Activated CD4-positive, alpha-beta T cell treated with anti-CD3 and anti-CD28 coated beads for 36 hours (primary cell): ENCODE results near the gene KCNS1. TPM values are rescaled to one million over a fixed set of nuclear protein-coding genes. Genes with fewer than 3 reads are reported as not detected.
A peak's percentile ranks its signal among the peaks of the same experiment; 100 is the strongest.
"Not testable (repeated sequence)": the region's sequence is repeated elsewhere in the genome, so short reads cannot be mapped to it uniquely, and the experiment has no call there.

Source experiments
- ATAC-seq: fragments of 200-7000 bp; cut with Tn5 transposase; one replicate; pipeline ENCODE4 v1.10.0; 2021; ENCODE audit warnings: mild to moderate bottlenecking, moderate library complexity
- CTCF ChIA-PET: fragments of 350-600 bp; sonication (Branson Sonifier 250); formaldehyde crosslinking; loops from one replicate; lab custom pipeline; 2021; ENCODE audit warnings: antibody characterized with exemption; lab: Charles Lee
- POLR2A ChIA-PET: fragments of 350-600 bp; sonication (Branson Sonifier 250); formaldehyde crosslinking; loops from one replicate; lab custom pipeline; 2021; ENCODE audit warnings: antibody characterized with exemption, inconsistent platforms; lab: Charles Lee
- DNase-seq: peaks from one replicate; pipeline ENCODE4 v3.0.0-alpha.2; 2020
- H3K27ac Mint-ChIP-seq: one replicate; pipeline ENCODE4 v1.8.0; 2021; ENCODE audit warnings: mixed read lengths
- H3K27me3 Mint-ChIP-seq: one replicate; pipeline ENCODE4 v1.8.0; 2021; ENCODE audit warnings: mixed read lengths
- H3K36me3 Mint-ChIP-seq: one replicate; pipeline ENCODE4 v1.8.0; 2021; ENCODE audit warnings: low read depth, mixed read lengths
- H3K4me1 Mint-ChIP-seq: one replicate; pipeline ENCODE4 v1.8.0; 2021; ENCODE audit warnings: mixed read lengths
- H3K4me3 Mint-ChIP-seq: one replicate; pipeline ENCODE4 v1.8.0; 2021; ENCODE audit warnings: mild to moderate bottlenecking, moderate library complexity, mixed read lengths
- H3K9me3 Mint-ChIP-seq: one replicate; pipeline ENCODE4 v1.8.0; 2021; ENCODE audit warnings: low read depth, mixed read lengths
- intact Hi-C, 2 experiments: fragments of 100-400 bp; cut with DNase I in 1 of 2; cut with micrococcal nuclease in 1 of 2; formaldehyde crosslinking; loops; one replicate each; pipeline versions ENCODE4 v1.14.2 to v1.15.1; 2022 to 2024; cut with DNase I, micrococcal nuclease
- total RNA-seq, 2 experiments: library from RNA; stranded (reverse); gene quantifications; one replicate each; pipeline ENCODE4 v1.2.3, GENCODE V29; 2021

Gene KCNS1
- total RNA-seq, 2 experiments from 2014 or later = 0.66 to 0.79 TPM

DNA sequence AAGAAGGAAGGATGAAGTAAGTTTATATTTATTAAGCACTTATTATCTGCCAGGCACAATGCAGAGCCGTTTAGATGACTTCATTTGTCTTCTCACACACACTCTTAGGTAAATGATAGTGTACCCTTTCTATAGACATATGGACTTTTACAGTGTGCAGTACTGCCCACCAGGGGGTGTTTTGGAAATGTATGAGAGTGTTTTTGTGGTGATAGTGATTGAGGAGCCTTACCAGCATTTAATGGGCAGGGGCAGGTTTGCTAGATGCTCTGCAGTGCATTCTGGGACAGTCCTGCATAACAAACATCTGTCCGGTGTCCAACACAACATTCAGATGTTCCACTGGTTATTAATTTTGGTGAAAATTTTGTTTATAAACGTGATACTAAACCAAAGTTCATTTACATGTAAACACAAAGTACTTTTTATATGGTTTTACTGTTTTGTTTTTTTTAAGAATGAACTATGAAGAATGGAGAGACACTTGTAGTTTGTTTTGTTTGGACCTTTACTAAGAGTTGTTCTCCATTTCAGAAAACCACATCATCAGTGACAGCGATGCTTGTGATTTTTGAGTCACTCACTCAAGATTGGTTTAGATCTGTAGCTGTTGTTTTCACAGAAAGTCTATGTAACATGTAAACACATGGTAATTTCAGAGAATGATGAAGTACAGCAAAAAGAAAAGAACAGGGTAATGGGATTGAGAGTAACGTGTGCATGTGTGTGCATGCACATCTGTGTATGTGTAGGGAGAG is 19.9 kb downstream of the KCNS1 start:
- ATAC-seq (peak; percentile 33), DNase-seq (no peak)
- intact Hi-C loops = no loop called here
- H3K36me3 Mint-ChIP-seq = peaks cover 80% of the 10 kb centered on the region
- no peak overlapping the region for H3K27ac Mint-ChIP-seq
- no peaks in the 10 kb centered on the region for H3K4me1 Mint-ChIP-seq
- ChIA-PET CTCF (interaction anchor here (0.7 kb wide), 1 partner anchor 14 kb away, joined by 3 read pairs; no protein-coding TSS in a partner anchor), POLR2A (no interaction called here)
- no peaks in the 10 kb centered on the region for H3K27me3 Mint-ChIP-seq
- H3K9me3 Mint-ChIP-seq = peaks cover 8% of the 10 kb centered on the region
- H3K4me3 Mint-ChIP-seq = no peak overlapping the region

DNA sequence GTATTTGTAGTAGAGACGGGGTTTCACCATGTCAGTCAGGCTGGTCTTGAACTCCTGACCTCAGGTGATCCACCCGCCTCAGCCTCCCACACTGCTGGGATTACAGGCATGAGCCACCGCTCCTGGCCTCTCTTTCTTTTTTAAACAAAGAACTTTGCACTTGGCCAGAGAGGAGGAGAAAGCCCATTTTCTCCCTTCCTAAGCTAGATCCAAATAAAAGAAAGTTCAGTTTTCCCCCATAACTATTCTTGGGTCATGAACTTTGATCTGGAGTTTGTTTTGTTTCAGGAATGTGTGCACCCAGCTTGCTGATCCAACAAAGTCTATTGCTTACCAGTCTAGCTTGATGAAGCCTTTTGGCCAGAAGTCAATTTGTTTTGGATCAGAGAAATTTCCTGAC is 23.4 kb downstream of the KCNS1 start:
- peaks cover 8% of the 10 kb centered on the region for H3K4me1 Mint-ChIP-seq
- H3K36me3 Mint-ChIP-seq = peaks cover 64% of the 10 kb centered on the region
- intact Hi-C loops = no loop called here
- no peaks in the 10 kb centered on the region for H3K27me3 Mint-ChIP-seq
- no peak overlapping the region for H3K27ac Mint-ChIP-seq
- POLR2A ChIA-PET = no interaction called here
- CTCF ChIA-PET = interaction anchor here (0.6 to 4.3 kb wide), 5 partner anchors 17 to 1228 kb away, joined by 3 to 29 read pairs (median 3); no protein-coding TSS in a partner anchor
- no peak for DNase-seq
- no peak for ATAC-seq
- H3K4me3 Mint-ChIP-seq = no peak overlapping the region
- peaks cover 8% of the 10 kb centered on the region for H3K9me3 Mint-ChIP-seq

DNA sequence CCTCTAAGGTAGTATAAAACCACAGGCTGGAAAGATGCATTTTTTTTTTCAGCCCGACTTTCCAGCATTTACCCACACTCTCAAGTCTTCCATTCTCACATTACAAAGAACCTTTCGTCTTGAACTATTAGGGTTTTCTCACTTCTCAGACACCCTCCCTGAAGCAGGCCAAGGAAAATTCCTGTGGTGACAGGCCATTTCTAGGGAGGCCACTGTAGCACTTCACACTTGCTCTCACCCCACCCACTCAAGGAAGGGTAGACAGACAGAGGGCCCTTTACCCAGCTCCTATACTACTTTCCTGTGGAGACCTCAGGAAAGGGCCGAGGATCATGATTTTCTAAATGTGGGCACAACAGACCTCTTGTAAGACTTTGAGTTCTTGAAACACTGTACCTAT is 27.7 kb downstream of the KCNS1 start:
- Mint-ChIP-seq H3K4me3 (no peak overlapping the region), H3K27me3 (no peaks in the 10 kb centered on the region), H3K36me3 (peaks cover 49% of the 10 kb centered on the region), H3K9me3 (no peaks in the 10 kb centered on the region), H3K4me1 (peaks cover 34% of the 10 kb centered on the region), H3K27ac (peak overlapping the region; percentile 34)
- ChIA-PET POLR2A (no interaction called here), CTCF (interaction anchor here (1.4 to 3.1 kb wide), 3 partner anchors 22 to 38 kb away, joined by 5 to 27 read pairs (median 18); no protein-coding TSS in a partner anchor)
- DNase-seq (no peak), ATAC-seq (no peak)
- intact Hi-C loops = no loop called here

DNA sequence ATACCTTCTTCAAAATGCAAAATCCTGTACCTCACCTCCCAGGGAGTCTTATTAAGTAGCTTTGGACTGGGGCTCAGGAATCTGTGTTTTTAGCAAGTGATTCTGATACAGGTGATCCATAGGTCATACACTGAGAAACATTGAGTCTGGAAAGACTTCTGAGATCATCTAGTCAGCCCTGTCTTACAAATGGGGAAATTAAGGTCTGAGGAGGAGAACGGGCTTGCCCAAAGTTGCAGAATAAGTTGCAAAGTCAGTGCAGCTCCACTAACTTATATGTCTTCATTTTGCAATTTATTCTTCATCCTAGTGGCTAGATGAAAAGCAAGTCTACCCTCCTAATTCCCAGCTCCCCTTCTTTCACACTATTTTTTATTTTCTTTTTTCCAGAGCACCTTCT is 28.9 kb downstream of the KCNS1 start:
- POLR2A ChIA-PET = interaction anchor here (0.6 kb wide), 1 partner anchor 24 kb away, joined by 3 read pairs; no protein-coding TSS in a partner anchor
- peaks cover 40% of the 10 kb centered on the region for H3K4me1 Mint-ChIP-seq
- no peak for DNase-seq

DNA sequence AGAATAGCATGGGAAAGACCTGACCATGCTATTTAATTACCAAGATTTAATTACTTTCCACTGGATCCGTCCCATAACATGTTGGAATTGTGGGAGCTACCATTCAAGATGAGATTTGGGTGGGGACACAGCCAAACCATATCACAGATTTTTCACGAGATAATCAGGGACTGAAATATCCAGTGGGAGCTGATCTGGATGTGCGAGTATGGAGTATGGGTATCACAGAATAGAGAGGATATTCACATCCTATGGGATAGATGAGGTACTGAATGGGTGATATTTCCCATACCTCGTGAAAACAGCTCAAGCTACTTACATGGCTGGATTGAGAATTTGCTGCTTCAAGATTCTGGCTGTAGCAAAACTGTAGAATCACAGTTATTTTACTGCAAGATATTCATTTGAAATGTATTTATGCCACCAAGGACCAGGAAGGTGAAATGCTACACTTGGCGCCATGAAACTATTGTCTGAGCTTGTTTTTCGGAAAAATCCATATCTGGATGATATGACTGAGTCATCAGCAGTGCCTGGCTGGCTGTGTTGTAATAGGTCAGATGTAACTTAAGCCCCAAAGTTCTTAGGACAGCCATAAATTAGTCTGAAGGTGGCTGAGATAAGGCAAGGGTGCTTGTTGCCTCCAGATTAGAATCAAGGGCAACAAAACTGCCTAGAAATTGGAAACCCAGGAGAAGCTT is 29.8 kb downstream of the KCNS1 start:
- intact Hi-C loops = no loop called here
- POLR2A ChIA-PET = no interaction called here
- H3K27ac Mint-ChIP-seq = peak overlapping the region; percentile 66

More for the DNA sequence above, 28.9 kb downstream of the KCNS1 start:
- Mint-ChIP-seq H3K27ac (peak overlapping the region; percentile 15), H3K36me3 (peaks cover 50% of the 10 kb centered on the region), H3K9me3 (no peaks in the 10 kb centered on the region), H3K27me3 (no peaks in the 10 kb centered on the region), H3K4me3 (no peak overlapping the region)
- CTCF ChIA-PET = interaction anchor here (0.7 to 3.1 kb wide), 9 partner anchors 11 to 180 kb away, joined by 3 to 27 read pairs (median 5); no protein-coding TSS in a partner anchor
- intact Hi-C loops = no loop called here
- ATAC-seq = no peak

DNA sequence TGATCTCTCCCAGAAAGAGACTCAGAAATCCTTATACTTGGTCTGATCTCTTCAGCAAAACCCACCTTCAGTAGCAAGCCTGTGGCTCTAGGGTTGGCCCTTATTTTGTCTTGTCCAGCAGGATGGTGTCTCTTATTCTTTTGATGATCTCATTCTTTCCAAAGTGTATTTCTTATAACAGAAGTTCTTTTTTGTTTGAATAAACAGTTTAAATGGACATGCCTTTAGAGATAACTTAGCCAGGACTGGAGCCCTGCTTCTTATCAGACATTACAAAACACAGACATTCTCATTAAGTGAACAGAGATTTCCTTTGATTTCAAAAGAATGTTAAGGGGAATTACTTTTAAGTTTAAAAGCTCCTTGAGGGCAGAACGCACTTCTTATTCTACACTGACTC is 31.7 kb downstream of the KCNS1 start:
- Mint-ChIP-seq H3K27me3 (no peaks in the 10 kb centered on the region), H3K36me3 (peaks cover 54% of the 10 kb centered on the region), H3K27ac (peak overlapping the region; percentile 71), H3K9me3 (no peaks in the 10 kb centered on the region), H3K4me1 (peaks cover 63% of the 10 kb centered on the region), H3K4me3 (no peak overlapping the region)
- ATAC-seq = no peak
- no peak for DNase-seq
- intact Hi-C loops = no loop called here
- ChIA-PET POLR2A (no interaction called here), CTCF (interaction anchor here (1.0 to 1.1 kb wide), 2 partner anchors 25 to 26 kb away, joined by 4 to 5 read pairs; no protein-coding TSS in a partner anchor)

More for the DNA sequence above, 29.8 kb downstream of the KCNS1 start:
- no peak overlapping the region for H3K4me3 Mint-ChIP-seq
- H3K36me3 Mint-ChIP-seq = peaks cover 50% of the 10 kb centered on the region
- H3K9me3 Mint-ChIP-seq = no peaks in the 10 kb centered on the region
- ATAC-seq (no peak), DNase-seq (no peak)
- H3K4me1 Mint-ChIP-seq = peaks cover 48% of the 10 kb centered on the region
- H3K27me3 Mint-ChIP-seq = no peaks in the 10 kb centered on the region
- CTCF ChIA-PET = interaction anchor here (0.9 to 3.1 kb wide), 10 partner anchors 20 to 60 kb away, joined by 3 to 27 read pairs (median 4); no protein-coding TSS in a partner anchor

DNA sequence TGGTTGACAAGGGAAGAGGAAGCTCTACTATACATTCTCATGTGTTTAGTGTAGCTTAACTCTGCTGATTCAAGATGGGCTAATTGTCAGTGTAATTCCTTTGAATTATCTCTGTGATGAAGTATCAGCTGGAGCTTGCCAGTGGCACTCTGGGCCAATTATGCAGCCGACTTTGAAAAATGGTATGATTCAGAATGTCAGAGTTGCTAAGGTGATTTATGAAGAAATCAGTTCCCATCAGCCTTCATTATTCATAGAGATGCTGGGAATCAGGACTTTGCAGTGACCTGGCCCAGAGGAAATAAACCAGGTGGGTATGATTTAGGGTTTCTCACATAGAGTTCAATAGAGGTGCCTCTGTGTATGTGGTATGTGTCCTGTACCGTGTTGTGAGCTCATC is 33.4 kb downstream of the KCNS1 start:
- intact Hi-C loops = no loop called here
- Mint-ChIP-seq H3K27ac (no peak overlapping the region), H3K4me3 (no peak overlapping the region), H3K9me3 (no peaks in the 10 kb centered on the region), H3K4me1 (peaks cover 67% of the 10 kb centered on the region), H3K36me3 (peaks cover 53% of the 10 kb centered on the region), H3K27me3 (no peaks in the 10 kb centered on the region)
- ATAC-seq (no peak), DNase-seq (no peak)
- CTCF ChIA-PET = interaction anchor here (1.1 to 2.1 kb wide), 4 partner anchors 15 to 29 kb away, joined by 4 to 10 read pairs (median 4); no protein-coding TSS in a partner anchor
- POLR2A ChIA-PET = interaction anchor here (0.5 to 0.8 kb wide), 2 partner anchors 22 to 28 kb away, joined by 4 to 5 read pairs; no protein-coding TSS in a partner anchor

DNA sequence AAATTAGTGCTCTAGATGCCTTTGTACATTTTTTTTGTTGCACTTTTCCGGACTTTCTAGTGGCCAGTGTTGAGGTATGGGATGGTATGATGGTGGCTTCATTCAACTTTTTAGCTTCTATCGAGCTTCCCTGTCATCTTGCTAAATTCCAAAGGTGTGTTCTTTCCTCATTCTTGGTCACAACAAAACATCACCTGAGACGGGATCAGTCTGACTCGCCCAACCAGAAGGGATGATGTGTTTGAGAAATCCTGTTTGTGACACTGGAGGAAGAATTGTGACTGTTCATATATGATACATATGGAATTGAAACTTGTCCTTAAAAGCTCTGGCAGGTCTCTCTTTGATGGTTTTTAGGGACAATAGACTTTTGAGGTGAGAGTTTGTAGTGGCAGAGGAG is 33.8 kb downstream of the KCNS1 start:
- peaks cover 70% of the 10 kb centered on the region for H3K4me1 Mint-ChIP-seq
- ChIA-PET CTCF (interaction anchor here (1.1 to 2.1 kb wide), 4 partner anchors 15 to 29 kb away, joined by 4 to 10 read pairs (median 4); no protein-coding TSS in a partner anchor), POLR2A (interaction anchor here (0.8 kb wide), 1 partner anchor 28 kb away, joined by 5 read pairs; no protein-coding TSS in a partner anchor)
- peak overlapping the region; percentile 12 for H3K27ac Mint-ChIP-seq
- no peak overlapping the region for H3K4me3 Mint-ChIP-seq
- H3K9me3 Mint-ChIP-seq = no peaks in the 10 kb centered on the region
- ATAC-seq (no peak), DNase-seq (no peak)
- H3K36me3 Mint-ChIP-seq = peaks cover 57% of the 10 kb centered on the region
- no peaks in the 10 kb centered on the region for H3K27me3 Mint-ChIP-seq
- intact Hi-C loops = no loop called here

DNA sequence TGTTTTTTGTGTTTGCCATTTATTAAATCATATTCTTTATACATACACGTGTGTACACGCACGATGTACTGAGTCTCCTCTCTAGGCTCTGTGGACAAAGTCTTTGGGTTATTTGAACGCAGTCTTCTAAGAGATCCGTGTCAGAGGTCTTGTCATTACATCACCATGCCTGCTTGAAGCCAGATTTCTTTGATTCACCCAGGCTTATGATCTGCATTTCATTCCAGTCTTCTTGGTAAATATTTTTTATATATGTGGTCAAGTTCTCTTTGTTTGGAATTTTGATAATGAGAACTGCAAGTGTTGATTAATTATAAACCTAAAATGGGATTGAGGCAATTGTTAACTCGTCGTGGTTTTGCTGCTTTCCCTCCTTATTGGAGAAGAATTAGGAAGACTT is 34.6 kb downstream of the KCNS1 start:
- CTCF ChIA-PET = interaction anchor here (1.1 to 1.4 kb wide), 3 partner anchors 16 to 245 kb away, joined by 3 to 7 read pairs (median 4); no protein-coding TSS in a partner anchor
- intact Hi-C loops = no loop called here
- H3K4me1 Mint-ChIP-seq = peaks cover 74% of the 10 kb centered on the region

DNA sequence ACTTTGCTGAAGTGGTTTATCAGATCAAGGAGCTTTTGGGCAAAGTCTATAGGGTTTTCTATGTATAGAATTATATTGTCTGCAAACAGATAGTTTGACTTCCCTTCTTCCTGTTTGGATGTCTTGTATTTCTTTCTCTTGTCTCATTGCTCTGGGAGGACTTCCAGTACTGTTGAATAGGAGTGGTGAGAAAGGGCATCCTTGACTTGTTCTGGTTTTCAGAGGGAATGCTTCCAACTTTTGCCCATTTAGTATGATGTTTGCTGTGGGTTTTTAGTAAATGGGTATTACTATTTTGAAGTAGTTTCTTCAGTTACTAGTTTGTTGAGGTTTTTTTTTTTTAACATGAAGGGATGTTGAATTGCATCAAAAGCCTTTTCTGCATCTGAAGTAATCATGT is 36.1 kb downstream of the KCNS1 start:
- ChIA-PET CTCF (interaction anchor here (0.6 to 1.9 kb wide), 8 partner anchors 11 to 430 kb away, joined by 3 to 14 read pairs (median 4); no protein-coding TSS in a partner anchor), POLR2A (no interaction called here)
- intact Hi-C loops = no loop called here
- Mint-ChIP-seq H3K27ac (no peak overlapping the region), H3K4me3 (no peak overlapping the region), H3K36me3 (peaks cover 57% of the 10 kb centered on the region), H3K4me1 (peaks cover 76% of the 10 kb centered on the region), H3K27me3 (no peaks in the 10 kb centered on the region), H3K9me3 (no peaks in the 10 kb centered on the region)
- no peak for DNase-seq
- no peak for ATAC-seq

More for the DNA sequence above, 34.6 kb downstream of the KCNS1 start:
- POLR2A ChIA-PET = interaction anchor here (0.7 kb wide), 1 partner anchor 107 kb away, joined by 3 read pairs; the partner anchor contains the start of gene TOMM34
- Mint-ChIP-seq H3K27ac (no peak overlapping the region), H3K36me3 (peaks cover 60% of the 10 kb centered on the region), H3K27me3 (no peaks in the 10 kb centered on the region), H3K9me3 (no peaks in the 10 kb centered on the region), H3K4me3 (no peak overlapping the region)
- DNase-seq = no peak
- no peak for ATAC-seq

DNA sequence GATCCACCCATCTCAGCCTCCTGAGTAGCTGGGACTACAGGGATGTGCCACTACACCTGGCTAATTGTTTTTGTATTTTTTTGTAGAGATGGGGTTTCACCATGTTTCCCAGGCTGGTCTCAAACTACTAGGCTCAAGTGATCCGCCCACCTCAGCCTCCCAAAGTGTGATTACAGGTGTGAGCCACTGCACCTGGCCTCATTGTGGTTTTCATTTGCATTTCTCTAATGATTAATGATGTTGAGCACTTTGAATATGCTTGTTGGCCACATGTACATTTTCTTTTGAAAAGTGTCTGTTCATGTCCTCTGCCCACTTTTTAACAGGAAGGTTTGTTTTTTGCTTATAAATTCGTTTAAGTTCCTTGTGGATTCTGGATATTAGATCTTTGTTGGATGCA is 37.8 kb downstream of the KCNS1 start:
- Mint-ChIP-seq H3K36me3 (peaks cover 58% of the 10 kb centered on the region), H3K27ac (peak overlapping the region; percentile 35), H3K4me1 (peaks cover 80% of the 10 kb centered on the region)
- ATAC-seq, H3K4me3 Mint-ChIP-seq, DNase-seq, H3K9me3 Mint-ChIP-seq, POLR2A ChIA-PET, H3K27me3 Mint-ChIP-seq, intact Hi-C loops: not testable (repeated sequence)
- CTCF ChIA-PET = interaction anchor here (0.6 to 1.9 kb wide), 3 partner anchors 10 to 260 kb away, joined by 3 to 14 read pairs (median 3); no protein-coding TSS in a partner anchor
